GM18499 (cell line): ENCODE measurements around the gene POU2F3.

Experiments used
- ATAC-seq: cut with Tn5 transposase; IDR thresholded peaks from one replicate; pipeline ENCODE4 v1.9.1; 2021; ENCODE audit warnings: moderate number of reproducible peaks; ENCODE audit not compliant: insufficient read depth, unreplicated experiment

The POU2F3 gene

GRCh38 chr11:120306519-120307242, 66.7 kb downstream of the POU2F3 start:
- ATAC-seq: no peak

- ATAC-seq: no peak
These were observed 67.5 kb downstream of the POU2F3 start for GRCh38 chr11:120307476-120307875.

- no peak for ATAC-seq
These were observed 68.1 kb downstream of the POU2F3 start for GRCh38 chr11:120308081-120308480.

- no peak for ATAC-seq
These were observed 70.9 kb downstream of the POU2F3 start for GRCh38 chr11:120310870-120311269.

- no peak for ATAC-seq
These were observed 74.9 kb downstream of the POU2F3 start for GRCh38 chr11:120314861-120315260.

DNA sequence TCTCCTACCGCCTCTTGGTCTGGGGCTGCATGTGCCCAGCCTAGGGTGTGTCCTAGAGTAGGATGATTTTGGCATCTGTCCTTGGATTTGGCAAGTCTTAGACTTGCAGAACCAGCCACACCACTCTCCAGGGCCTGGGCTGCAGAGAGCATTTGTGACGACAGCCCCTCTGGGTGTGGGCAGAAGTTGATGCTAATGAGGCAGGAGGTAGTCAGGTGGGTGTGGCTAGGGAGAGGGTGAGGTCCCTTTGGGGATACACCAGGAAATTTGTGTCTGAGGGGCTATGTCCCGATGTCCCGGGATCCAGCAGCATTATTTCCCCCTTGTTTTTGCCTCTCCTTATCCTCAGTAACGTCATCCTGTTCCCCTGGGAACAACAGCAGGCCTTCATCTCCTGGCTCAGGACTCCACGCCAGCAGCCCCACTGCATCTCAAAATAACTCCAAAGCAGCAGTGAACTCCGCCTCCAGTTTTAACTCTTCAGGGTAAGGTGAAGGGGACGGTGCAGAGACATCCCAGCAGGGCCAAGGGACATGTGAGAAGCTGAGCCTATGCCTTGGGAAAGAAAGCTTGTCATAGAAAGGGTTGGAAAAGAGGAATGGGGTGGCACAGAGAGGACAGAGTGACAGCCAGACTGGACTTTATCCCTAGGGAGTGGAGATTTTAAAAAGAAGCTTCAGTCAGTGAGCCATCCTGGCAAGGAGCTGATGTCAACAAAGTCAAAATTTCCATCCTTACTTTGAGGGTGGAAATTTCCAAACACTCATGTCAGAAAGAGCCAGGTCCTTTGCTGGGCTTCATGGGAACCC, 77.1 kb downstream of the POU2F3 start:
- no peak for ATAC-seq

DNA sequence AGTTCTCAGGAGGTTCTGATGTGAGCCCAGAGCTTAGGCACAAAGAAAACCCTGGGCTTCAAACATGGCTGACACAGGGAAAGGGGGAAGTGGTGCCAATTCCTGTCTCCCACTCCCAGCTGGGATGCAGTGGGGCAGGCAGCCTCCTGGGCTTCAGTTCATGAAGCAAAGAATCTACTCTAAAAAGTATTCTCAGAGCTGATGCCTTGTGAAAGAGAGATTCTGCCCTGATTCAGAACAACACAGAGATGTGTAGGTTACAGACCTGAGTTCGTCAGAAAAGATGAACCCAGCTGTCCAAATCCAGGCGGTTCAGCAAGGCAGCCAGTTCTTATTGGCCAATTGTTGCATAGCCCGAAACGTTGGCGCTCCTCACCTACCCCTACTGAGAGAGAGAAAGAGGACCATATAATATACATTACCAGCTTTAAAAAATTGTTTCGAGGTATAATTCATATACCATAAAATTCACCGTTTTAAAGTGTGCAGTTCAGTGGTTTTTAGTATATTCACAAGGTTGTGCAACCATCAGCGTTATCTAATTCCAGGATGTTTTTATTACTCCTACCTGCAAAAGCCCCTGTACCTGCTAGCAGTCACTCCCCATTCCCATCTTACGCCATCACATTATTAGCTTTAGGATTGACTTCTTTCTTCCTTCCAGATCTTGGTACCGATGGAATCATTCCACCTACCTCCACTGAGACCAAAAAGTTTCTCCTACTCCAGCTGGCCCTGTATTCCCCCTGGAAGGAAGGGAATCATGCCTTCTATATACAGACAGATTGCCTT, 77.9 kb downstream of the POU2F3 start:
- ATAC-seq: no peak

DNA sequence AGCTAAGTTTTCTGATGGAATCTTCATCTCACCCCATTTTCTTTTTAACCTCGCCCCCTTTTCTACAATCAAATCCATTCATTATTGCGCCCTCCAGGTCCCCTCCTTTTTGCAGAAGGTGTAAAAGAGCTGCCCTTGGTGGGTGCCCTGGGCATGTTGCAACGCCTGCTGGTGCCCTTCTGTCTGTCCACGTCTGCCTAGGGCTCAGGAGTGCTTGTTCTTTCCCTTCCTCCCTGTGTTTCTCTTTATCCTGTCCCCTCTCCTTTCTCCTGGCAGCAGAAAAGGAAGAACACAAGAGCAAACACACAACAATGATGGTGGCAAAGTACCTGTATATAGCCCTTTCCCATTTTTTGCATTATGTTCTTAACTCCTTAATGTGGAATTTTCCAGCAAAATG, 79.0 kb downstream of the POU2F3 start:
- ATAC-seq: no peak

GRCh38 chr11:120324932-120325810, 85.2 kb downstream of the POU2F3 start, which contains the start of gene TLCD5:
TLCD5 (plus strand) TSS chr11:120325299; CDS start chr11:120327442, 2,143 bp downstream.
- ATAC-seq: no peak

DNA sequence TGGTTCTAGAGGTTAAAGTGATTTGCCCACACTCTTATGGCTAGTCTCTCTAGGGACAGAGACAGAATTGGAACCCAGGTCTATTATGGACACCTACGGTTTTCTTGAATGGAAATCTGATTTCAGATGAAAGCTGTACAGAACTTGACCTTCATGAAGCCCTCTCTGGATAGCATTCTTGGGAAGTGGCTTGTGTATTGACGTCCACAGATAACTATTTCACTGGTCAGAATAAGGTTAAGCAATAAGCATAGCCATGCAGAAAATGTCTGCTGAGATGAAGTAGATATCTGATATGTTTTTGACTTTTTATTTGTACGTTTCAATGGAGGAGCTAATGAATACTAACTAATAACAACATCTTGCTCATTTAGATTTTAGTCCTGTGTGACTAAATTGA, 86.3 kb downstream of the POU2F3 start:
- no peak for ATAC-seq

DNA sequence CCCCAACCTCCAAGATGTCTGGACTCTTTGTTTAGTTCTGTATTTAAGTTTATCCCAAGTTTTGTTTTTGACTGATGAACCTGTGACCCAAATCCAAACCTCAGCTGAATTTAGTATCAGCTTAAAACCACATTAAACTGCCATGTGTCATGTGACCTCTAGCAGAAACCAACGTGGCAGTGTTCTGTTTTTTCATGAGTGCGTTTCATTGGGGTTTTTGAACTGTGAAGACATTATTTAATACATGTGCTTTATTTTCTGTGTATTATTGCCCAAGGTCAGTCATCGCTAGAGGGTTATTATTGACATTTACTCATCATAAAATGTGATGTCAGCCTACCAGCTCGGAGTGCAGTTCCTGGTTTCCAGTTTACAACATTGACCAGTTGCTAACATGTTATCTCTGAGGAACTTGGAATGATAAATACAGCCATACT, 86.9 kb downstream of the POU2F3 start:
- ATAC-seq: no peak

DNA sequence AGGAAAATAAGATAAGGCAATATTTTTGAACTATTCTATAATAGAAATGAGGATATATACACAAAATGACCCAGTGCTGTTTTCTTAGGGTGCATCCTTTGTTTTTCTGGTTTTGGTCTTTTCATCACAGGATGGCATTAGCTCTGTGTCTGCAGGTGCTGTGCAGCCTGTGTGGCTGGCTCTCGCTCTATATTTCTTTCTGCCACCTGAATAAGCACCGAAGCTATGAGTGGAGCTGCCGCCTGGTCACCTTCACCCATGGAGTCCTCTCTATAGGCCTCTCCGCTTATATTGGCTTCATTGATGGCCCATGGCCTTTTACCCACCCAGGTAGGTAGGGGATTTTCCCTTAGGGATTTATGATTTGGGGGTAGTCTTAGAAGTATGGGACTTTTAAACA, 87.4 kb downstream of the POU2F3 start:
- no peak for ATAC-seq

- ATAC-seq: no peak
These were observed 89.6 kb downstream of the POU2F3 start for GRCh38 chr11:120329556-120329955.

DNA sequence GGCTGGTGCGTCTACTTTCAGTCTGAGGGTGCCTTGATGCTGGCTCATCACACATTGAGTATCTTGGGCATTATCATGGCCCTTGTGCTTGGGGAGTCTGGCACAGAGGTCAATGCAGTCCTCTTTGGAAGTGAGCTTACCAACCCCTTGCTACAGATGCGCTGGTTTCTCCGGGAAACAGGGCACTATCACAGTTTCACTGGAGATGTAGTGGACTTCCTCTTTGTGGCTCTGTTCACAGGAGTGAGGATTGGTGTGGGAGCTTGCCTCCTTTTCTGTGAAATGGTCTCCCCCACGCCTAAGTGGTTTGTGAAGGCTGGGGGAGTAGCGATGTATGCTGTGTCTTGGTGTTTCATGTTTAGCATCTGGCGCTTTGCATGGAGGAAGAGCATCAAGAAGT, 90.1 kb downstream of the POU2F3 start:
- no peak for ATAC-seq

- no peak for ATAC-seq
These were observed 91.5 kb downstream of the POU2F3 start for GRCh38 chr11:120331301-120331996.

DNA sequence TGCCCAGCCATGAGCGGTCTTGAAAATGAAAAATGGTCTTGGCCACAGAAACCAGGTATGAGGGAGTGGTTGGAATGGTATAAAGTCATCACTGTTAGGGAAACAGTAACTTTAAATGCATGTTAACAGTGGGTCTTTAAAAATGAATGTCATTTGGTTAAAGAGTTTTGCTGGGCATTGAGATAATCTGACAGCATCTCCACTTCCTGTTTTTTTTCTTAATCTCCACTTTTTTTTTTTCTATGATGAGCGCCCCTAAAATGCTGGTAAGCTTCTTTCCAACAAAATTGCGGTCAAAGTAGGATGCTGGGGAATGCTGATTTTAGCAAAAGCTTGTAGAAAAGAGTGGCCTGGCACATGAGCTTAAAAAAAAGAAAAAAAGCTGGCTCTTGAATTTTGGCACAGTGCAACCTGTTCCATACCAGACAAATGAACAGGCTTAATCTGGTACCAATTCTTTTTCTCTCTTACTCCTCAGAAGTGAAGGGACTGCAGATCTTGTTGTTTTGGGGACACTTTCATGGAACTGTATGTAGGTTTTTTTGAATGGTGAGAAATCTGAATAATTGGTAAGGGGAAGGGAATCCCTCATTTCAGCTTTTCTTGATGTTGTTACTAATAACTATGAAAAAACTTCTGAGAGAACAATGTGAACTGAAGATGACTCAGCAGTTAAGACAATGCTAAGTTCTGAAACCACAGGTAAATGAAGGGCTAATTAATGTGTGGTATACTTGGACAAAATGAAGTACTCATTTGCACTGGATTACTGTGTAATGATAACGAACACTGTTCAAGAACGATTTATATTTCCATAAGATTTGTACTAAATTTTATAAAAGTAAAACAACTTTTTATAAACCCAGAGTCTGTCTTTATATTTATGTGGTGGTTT, 93.1 kb downstream of the POU2F3 start:
- no peak for ATAC-seq

DNA sequence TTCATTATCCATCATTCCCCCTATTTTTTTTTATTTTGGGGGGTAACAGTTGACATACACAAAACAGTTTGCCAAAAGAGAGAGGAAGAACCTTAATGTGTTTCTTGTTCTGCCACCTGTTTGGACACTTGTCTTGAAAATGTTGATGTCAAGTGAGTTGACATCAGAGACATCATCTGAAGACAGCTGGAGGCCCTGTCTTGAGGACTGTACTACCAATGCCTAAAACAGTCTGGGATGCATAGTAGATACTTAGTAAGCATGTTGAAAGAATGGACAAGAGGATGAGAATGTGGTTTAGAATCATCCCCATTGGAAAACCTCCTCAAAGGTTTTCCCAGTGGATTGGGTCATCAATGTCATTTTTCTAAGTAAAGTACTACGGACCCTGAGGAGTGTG, 93.9 kb downstream of the POU2F3 start:
- no peak for ATAC-seq

GRCh38 chr11:120334332-120334731, 94.4 kb downstream of the POU2F3 start:
- ATAC-seq: no peak
